Urinary bladder (tissue), 4 donors: ENCODE data around the gene ERVH48-1. TPM values are rescaled to one million over a fixed set of nuclear protein-coding genes. Genes with fewer than 3 reads are reported as not detected.

Experiments used
- DNase-seq: peaks from one replicate; pipeline ENCODE4 v3.0.0-alpha.2; 2015; ENCODE audit errors: extremely low spot score
- H3K27ac ChIP-seq: one replicate; pipeline ENCODE4 v1.5.1; 2013; ENCODE audit warnings: low read depth, mild to moderate bottlenecking, moderate library complexity
- H3K36me3 ChIP-seq: one replicate; pipeline ENCODE4 v1.6.1; 2013; ENCODE audit warnings: mild to moderate bottlenecking, moderate library complexity; ENCODE audit not compliant: insufficient read depth
- H3K4me1 ChIP-seq: one replicate; pipeline ENCODE4 v1.6.1; 2013; ENCODE audit warnings: mild to moderate bottlenecking, moderate library complexity; ENCODE audit not compliant: insufficient read depth
- H3K4me3 ChIP-seq: one replicate; pipeline ENCODE4 v1.5.1; 2013; ENCODE audit warnings: low read depth, low read length
- WGBS: extraction: QIAGEN DNeasy Blood & Tissue Kit; methylation state at CpG from one replicate; pipeline ENCODE4 v1.1.7; 2013; 5-methylcytosine and 5-hydroxymethylcytosine counted together
- polyA plus RNA-seq: library from polyadenylated mRNA; stranded (reverse); fragments of 200-250 nt; gene quantifications from one replicate; pipeline ENCODE4 v1.2.3, GENCODE V29; 2013
- small RNA-seq: library from RNA; depleted of rRNA; stranded (forward); fragments of <200 nt; gene quantifications from one replicate; pipeline ENCODE3, GENCODE V24; 2014
- total RNA-seq: library from RNA; depleted of rRNA; stranded (reverse); fragments of >200 nt; gene quantifications from one replicate; pipeline ENCODE4 v1.2.3, GENCODE V29; 2014
- donor health status: healthy with polysubstance abuse.
- donor health status: healthy.

The ERVH48-1 gene
- total and polyA plus RNA-seq, 2 donors, result not detected

DNA sequence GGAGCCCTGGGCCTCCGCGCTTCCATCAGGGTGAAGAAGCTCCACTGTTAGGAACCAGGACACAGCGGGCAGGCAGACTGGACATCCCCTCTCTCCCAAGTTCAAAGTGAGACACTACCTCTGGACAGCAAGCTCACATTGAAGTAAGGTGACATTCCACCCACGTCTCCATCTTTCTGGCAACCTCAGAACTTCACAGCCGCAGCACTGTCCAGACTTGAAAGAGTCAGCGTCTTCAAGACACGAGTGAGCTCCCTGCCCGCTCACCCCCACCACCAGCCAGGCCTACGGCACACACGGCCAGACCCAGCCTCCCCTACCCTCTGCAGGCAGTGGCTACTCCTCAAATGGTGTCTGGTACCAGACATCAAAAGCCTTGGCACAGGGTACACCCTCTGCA lies 57.2 kb downstream of the ERVH48-1 start:
- H3K36me3 ChIP-seq, result no peaks in the 10 kb centered on the region
- 93% methylated on average over 10 of the region's 10 CpGs for WGBS
- H3K4me1 ChIP-seq, result no peaks in the 10 kb centered on the region
- no peak overlapping the region for H3K27ac ChIP-seq
- no peak overlapping the region for H3K4me3 ChIP-seq
- DNase-seq, result no peak

Small RNA genes within 50 kb of the gene (small RNA-seq; reads per million reads assigned to genes)
- not detected for gene MIR5692B

Other genes with a start within 250 kb of the ERVH48-1 start
- 5.3 TPM for gene WDR4, start 46.1 kb downstream of the ERVH48-1 start, total RNA-seq
- 10.7 TPM for gene WDR4, start 46.1 kb downstream of the ERVH48-1 start, polyA plus RNA-seq
- gene NDUFV3, start 32.3 kb downstream of the ERVH48-1 start, total RNA-seq, result 48.1 TPM
- 30.5 TPM for gene NDUFV3, start 32.3 kb downstream of the ERVH48-1 start, polyA plus RNA-seq
- gene PKNOX1, start 48.9 kb upstream of the ERVH48-1 start, total RNA-seq, result 19.2 TPM
- 16.0 TPM for gene PKNOX1, start 48.9 kb upstream of the ERVH48-1 start, polyA plus RNA-seq
- 9.2 TPM for gene CBS, start 150.2 kb upstream of the ERVH48-1 start, total RNA-seq
- gene CBS, start 150.2 kb upstream of the ERVH48-1 start, polyA plus RNA-seq, result 18.5 TPM
- 46.9 TPM for gene U2AF1, start 181.9 kb upstream of the ERVH48-1 start, total RNA-seq
- gene U2AF1, start 181.9 kb upstream of the ERVH48-1 start, polyA plus RNA-seq, result 48.2 TPM
- not detected for gene CRYAA, start 243.4 kb upstream of the ERVH48-1 start, total RNA-seq
- gene CRYAA, start 243.4 kb upstream of the ERVH48-1 start, polyA plus RNA-seq, result not detected